HL-60/S4 (cell line): ENCODE data around the gene GRID1.
"Not testable (repeated sequence)": the region's sequence is repeated elsewhere in the genome, so short reads cannot be mapped to it uniquely, and the experiment has no call there.

Experiments used
- in situ Hi-C: fragments of 300-500 bp; cut with MboI; formaldehyde crosslinking; loops from 2 replicates; pipeline ENCODE4 v1.14.3; 2022; ENCODE audit warnings: low sequenced_read_pairs

Gene GRID1

DNA sequence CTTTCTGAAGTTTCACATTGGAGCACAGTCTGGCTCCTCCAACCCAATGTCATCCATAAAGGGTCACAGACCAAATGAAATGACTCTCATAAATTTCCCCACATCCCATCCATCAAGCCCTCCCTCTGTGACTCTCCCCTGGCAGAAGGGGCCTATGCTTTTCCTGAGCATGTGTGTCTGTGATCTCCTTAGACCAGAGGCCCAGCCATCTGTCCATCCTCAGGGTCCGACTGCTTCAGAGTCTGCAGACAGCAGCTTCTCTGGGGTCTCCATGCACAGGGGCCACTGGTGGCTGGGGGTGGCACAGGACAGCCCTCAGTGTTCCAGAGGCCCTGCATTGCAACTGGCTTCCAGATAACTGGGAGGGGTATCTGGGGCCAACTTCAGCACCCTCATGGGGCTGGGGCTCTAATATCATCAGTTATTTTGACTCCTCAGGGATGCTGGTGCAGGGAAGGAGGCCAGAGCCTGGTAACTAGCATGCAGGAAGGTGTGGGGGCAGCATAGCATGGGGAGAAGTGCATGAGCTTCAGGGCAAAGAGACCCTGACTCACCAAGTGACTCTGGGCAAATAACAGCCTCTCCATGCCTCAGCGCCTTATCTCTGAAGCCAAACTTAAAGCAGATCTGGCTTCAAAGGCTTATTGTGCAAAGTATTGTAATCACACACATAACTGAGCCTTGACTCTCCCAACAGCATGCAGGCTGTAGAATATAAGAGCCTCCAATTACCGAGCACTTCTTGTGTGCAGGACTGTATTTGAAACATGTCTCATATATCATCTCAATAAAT lies 266.9 kb downstream of the GRID1 start:
- in situ Hi-C loops, result no loop called here

DNA sequence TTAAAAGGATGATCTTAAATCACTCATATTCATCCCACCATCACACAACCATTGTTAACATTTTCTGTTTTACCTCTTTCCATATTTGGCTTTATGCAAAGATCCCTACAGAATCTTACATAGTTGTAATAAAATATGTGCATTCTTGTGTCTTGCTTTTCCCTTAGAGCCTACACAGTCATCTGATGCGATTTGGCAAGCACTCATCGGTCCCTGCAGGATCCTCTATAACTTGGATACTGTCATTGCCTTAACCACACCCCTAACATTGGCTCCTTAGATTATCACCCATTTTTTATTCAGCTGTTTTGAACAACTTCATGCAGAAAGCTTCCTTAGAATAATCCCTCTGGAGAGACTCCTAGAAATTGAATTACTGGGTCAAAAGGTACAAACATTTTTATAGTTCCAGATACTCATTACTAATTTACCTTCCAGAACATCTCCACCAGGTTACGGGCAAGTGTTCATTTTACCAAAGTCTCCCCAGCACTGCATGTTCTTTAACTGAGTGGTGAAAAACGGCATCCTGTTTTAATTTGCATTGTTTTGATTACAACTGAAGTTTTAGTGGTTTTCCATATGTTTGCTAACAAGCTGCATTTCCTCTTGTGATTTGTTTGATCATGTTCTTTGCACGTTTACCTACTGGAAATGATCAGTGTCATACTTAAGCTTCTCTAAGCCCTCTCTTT lies 268.3 kb downstream of the GRID1 start:
- in situ Hi-C loops, result no loop called here

DNA sequence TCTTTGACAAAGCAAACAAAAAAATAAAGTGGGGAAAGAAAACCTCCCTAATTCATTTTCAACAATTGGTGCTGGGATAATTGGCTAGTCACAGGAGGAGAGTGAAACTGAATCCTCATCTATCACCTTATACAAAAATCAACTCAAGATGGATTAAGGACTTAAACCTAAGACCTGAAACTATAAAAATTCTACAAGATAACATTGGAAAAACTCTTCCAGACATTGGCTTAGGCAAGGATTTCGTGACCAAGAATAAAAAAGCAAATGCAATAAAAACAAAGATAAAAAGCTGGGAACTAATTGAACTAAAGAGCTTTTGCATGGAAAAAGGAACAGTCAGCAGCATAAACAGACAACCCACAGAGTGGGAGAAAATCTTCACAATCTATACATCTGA lies 271.5 kb downstream of the GRID1 start:
- in situ Hi-C loops, result not testable (repeated sequence)

DNA sequence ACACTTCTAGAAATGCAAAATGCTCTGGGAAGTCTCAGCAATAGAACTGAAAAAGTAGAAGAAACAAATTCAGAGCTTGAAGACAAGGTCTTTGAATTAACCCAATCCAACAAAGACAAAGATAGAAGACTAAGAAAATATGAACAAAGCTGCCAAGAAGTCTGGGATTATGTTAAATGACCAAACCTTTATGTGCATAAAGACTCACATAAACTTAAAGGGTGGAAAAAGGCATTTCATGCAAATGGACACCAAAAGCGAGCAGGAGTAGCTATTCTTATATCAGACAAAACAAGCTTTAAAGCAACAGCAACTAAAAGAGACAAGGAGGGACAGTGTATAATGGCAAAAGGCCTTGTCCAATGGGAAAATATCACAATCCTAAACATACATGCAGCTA lies 274.3 kb downstream of the GRID1 start:
- in situ Hi-C loops, result not testable (repeated sequence)

DNA sequence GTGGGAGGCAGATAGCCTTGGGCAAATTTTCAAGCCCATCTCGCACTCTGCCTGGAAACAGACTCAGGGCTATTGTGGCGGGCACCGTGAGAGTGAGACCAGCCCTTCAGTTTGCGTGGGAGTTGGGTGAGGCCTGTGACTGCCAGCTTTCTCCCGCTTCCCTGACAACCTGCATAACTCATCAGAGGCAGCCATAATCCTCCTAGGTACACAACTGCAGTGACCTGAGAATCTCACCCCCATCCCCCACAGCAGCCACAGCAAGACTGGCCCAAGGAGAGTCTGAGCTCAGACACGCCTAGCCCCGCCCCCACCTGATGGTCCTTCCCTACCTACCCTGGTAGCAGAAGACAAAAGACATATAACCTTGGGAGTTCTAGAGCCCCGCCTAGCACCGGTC lies 275.4 kb downstream of the GRID1 start:
- in situ Hi-C loops, result no loop called here

DNA sequence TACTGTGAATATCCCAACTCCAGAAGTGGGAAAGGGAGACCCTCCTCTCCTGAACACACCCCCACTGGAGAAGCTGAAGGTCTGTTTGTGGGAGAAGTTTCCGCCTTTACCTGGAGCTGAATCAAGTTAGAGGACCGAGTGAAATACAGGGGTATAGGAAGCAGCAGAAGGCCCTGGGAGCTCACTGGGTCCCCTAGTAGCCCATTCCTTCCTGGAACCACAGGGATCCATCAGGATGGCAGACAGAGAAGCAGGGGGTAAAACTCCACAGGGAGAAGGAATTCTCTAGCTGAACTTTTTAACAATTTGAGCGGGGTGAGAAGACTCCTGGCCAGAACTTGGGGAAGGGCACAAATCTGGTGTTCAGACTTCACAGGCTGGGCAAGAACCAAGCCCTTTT lies 275.8 kb downstream of the GRID1 start:
- in situ Hi-C loops, result no loop called here

DNA sequence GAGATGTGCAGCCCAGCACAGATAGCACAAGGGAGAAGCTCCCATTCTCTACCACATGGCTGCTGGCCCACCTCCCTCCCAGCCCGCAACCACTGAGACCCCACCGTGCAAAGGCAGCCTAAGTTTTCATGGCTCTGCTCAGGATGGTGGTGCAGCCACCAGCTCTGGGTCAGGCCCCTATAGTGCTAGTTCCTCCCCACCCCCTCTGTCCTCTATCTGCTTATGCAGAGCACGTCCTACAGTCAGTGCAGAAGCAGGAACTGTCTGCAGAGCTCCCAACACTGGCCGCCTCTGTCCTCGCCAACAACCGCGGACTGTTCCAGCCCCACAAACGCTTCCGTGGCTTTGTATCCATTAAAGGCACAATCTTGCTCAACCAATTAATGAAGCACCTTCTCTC lies 278.9 kb downstream of the GRID1 start:
- in situ Hi-C loops, result no loop called here

DNA sequence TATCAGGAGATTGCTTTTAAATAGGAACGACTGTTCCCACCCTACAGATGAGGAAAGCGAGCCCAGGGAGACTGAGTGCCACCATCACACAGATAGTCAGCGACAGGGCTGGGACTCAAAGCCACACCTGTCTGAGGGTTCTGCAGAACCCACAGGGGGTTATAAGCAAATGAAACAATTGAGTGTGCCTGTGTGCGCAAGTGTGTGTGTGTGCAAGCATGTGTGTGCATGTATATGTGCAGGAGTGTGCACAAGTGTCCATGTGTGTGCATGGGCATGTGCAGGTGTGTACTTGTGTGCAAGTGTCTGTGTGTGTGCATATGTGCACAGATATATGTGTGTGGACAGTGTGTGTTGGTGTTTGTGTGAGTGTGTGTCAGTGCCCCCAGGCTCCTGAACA lies 280.2 kb downstream of the GRID1 start:
- in situ Hi-C loops, result no loop called here

DNA sequence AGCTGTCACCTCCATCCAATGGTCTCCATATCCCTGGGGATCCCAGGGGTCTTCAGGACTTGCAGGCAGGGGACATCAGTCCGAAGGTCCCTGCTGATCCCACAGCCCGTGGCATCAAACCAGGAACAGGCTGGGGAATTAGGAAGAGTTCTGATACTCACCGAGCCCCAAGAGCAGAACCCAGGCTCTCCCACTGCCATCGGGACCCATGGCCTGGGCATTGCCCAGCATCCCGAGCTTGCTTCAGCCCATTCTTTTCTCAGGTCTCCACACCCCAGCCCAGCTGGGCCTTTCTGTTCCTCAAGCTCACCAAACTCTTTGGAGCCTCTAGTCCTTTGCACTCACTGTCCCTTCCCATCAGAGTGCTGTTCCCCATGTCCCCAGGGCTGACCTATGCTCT lies 280.9 kb downstream of the GRID1 start:
- in situ Hi-C loops, result no loop called here

DNA sequence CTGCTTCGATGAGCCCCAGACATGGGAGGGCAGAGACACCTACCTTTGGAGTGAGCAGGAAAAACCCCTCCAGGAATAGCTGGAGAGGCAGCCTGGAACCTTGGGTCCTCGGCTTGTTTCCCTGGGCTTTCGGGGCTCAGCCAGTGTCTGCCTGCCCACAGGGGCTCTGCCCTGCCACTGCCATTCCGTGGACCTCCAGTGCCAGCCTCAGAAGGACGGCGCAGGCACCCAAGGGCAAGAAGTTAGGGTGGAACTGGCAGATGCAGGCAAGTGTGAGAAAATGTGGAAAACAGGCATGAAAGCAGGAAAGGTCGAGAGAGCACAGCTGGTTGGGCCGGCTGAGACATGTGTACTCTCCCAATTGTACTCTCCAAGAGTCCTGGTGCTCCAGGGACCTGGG lies 281.5 kb downstream of the GRID1 start:
- in situ Hi-C loops, result no loop called here

DNA sequence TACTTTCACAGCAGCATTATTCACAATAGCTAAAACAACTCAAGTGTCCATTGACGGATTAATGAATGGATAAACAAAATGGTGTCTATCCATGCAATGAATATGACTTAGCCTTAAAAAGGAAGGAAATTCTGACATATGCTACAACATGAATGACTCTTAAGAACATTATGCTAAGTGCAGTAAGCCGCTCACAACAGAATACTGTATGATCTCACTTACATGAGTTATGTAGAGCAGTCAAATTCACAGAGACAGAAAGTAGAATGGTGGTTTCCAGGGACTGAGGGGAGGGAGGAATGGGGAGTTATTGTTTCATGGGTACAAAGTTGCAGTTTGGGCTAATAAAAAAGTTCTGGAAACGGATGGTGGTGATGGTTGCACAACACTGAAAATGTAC lies 282.0 kb downstream of the GRID1 start:
- in situ Hi-C loops, result no loop called here

DNA sequence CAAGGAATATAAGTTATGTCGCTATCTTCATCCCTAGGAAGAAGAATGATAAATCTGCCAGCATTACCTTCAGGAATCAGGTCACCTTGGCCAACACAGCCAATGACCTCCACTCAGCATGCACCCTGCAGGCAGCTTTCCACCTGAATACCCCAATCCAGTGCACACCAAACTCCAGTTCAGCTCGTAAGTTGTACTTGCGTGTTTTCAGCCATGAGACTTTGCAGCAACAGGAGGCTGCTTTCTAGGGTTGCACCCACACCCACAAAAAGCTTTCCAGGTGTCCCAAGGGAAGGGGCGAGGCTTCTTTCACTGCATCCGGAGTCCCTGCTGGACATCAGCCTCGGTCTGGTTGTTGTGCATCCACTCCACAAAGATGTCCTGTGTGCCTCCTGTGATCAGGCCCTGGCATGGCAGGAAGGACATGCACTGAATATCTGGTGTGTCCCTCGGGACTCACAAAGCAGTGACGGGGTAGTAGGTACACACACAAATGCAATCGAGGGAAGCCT lies 282.9 kb downstream of the GRID1 start:
- in situ Hi-C loops, result no loop called here

DNA sequence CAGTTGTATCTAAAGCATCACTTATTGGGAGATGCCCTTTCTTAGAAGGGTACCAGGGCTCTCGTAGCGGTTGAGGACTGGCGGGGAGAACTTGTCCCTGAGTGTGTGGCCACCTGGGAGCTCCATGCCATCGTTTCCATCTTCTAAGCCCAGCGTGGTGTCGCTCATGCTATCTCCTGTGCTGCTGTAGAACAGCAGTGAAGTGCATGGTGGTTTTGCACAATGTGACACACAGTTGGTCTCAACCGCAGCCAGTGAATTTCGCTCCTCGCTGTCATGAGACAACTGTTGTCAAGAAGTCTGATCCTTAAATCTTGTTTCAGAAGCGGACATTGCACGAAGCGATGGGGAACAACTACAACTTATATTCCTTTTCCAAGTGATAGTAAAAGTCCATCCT lies 283.4 kb downstream of the GRID1 start:
- in situ Hi-C loops, result no loop called here

DNA sequence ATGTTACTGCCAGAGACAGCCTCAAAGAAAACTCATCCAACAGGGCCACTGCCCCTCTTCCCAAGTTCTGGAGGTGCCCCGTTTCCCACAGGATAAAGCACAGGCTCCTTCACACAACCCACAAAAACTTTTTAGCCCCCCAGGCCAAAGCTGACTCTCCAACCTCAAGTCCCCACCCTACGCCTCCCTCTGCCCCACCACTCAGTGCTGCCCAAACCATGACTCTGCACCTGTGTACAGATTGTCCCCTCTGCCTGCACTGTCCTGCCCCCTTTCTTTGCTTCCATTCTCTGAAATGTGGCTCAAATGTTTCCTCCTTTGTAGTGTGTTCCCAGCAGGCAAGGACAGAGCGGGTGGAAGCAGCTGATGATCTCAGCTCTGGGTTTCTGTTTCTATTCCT lies 284.0 kb downstream of the GRID1 start:
- in situ Hi-C loops, result no loop called here

DNA sequence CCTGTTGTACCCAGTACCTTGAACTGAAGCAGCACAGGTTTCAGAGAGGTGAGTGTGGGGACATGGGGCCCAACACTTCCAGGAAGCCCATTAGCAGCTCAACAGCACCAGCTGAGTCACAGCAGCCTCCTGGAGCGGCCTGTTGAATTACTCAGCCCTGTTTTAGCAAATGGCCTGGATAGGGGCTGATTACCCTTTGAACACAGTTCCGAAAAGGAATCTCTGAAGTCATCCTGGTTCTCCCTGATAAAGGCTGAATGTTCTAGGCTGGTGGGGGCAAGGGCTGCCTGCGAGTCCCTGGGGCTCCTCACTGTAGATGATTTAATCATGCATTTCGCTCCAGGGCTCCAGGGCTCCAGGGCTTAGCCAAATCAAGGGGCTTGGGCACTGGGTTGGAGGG lies 287.5 kb downstream of the GRID1 start:
- in situ Hi-C loops, result no loop called here

DNA sequence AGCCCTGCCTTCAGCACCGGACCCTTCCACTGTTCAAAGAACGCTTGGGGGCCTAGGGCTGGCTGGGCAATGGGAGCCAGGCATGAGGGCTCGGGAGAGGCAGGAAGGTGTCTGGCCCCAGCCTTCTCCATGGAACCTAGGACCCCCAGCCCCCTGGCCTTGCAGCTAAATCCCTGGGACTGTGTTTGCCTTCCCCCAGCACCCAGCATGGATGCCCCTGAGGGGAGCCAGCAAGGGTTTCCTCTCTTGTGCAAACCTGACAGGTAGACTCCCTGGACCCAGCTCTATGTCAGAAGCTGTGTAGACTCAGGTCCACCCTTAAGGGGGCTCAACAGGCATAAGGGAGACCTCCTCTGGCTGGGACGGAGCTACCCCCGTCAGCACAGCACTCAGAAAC lies 288.0 kb downstream of the GRID1 start:
- in situ Hi-C loops, result no loop called here

DNA sequence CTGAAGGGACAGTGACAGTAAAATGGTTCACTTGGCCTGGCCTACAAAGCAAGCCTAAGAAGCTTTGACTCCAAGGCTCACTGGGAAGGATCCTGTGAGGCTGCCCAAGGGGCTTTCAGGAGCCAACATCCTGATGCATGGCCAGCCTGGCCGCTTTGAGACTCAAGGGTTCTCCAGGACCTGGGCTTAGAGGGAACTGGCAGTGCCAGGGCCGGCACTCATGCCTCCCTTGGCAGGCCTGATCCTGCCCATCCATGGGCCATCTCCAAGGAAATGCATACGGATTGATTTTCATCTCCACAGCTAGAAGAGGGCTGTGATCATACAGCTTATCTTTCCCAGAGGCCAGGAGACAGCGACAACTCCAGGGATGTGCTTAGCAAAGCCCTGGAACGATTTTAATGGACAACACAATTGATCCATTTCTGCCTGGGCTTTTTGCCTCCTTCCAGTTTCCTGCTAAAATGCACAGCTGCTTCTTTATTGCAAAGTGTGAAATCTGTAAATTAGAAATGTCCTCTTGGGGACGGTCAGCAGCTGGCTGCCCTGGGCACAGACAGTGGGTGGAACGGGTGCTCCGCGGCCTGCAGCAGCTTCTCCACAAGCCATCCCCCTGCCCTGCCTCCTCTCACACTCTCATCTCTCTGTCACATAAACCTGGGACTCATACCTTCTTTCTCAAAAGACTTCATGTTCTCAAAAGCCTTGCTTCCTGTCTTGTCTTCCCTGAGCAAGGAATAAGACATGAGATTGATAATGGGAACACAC lies 288.5 kb downstream of the GRID1 start:
- in situ Hi-C loops, result no loop called here

DNA sequence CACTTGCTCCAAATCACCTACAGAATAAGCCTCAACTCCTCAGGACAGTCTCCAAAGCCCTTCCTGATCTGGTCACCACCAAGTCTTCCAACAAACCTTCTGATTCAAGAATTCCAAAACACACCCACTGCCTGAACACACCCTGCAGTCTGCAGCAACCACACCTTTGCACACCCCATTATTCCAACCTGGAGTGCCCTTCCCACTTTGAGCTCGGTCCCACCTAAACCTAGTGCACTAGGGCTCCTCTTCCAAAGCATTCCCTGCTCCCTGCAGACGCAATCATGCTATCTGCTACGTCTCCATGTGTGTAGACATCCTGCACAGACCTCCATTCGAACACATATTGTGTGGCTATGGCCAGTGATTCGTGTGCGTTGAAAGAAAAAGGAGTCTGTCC lies 289.3 kb downstream of the GRID1 start:
- in situ Hi-C loops, result no loop called here

DNA sequence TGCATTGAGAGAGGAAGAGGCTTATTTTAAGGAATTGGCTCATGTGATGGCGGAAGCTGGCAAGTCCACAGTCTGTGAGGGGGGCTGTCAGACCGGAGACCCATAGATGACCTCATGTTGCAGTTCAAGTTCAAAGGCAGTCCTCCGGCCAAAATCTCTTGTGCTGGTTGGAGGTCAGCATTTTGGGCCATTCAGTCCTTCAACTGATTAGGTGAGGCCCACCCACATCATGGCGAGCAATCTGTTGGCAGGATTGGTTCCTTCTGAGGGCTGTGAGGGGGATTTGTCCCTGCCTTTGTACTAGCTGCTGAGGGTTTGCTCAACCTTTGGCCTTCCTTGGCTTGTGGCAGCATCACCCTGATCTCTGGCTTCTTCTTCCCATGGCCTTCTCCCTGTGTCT lies 290.1 kb downstream of the GRID1 start:
- in situ Hi-C loops, result not testable (repeated sequence)

DNA sequence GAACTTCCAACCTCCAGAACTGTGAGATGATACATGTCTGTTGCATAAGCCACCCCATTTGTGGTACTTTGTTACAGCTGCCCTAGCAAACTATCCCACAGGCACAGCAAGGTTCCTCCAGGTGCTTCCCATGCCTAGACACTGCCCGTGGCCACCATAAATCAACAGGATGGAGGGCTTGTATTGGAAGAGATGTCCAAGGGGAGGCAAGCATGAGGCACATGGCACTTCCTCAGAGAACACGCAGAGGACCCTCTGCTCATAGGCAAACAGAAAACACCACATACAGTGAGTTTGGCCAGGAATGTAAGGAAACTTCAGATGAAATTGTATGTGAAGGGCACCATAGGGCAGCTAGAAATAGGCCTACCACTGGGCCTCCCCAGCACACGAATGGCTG lies 291.1 kb downstream of the GRID1 start:
- in situ Hi-C loops, result no loop called here

DNA sequence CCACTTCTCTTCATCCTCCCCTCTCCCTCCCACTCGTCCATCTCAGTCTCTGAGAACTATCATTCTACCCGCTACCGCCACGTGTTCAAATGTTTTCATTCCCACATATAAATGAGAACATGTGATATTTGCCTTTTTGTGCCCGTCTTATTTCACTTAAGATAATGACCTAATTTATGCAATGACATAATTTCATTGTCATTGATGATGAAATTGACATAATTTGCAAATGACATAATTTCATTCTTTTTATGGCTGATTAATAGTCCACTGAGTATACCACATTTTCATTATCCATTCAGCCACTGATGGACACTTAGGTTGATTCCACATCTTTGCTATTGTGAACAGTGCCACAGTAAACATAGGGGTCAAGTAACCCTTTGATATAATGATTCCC lies 292.3 kb downstream of the GRID1 start:
- in situ Hi-C loops, result loop anchor here (25.0 kb wide), 1 partner anchor 112 kb away; no protein-coding TSS in a partner anchor
